GM23338 (cell line): ENCODE results near the gene HABP4. TPM values are rescaled to one million over a fixed set of nuclear protein-coding genes. Genes with fewer than 3 reads are reported as not detected.

Source experiments
- ATAC-seq: fragments of 200-7000 bp; cut with Tn5 transposase; 3 replicates; pipeline ENCODE4 v1.9.1; 2020
- DNase-seq: peaks from one replicate; pipeline ENCODE4 v3.0.0-alpha.2; 2015; ENCODE audit warnings: low spot score
- H2AFZ ChIP-seq: fragments of 200-600 bp; sonication (generic); 2 replicates; pipeline ENCODE4 v1.8.0; 2016; ENCODE audit warnings: antibody characterized with exemption, mild to moderate bottlenecking, moderate library complexity
- H3F3A ChIP-seq: fragments of 200-600 bp; sonication (generic); replicated peaks from 2 replicates; pipeline ENCODE4 v1.8.0; 2017; ENCODE audit warnings: antibody characterized with exemption, mixed run types, low read depth
- H3K27ac ChIP-seq: fragments of 200-600 bp; sonication (generic); 2 replicates; pipeline ENCODE4 v1.6.1; 2016; ENCODE audit warnings: low read depth
- H3K27me3 ChIP-seq: fragments of 200-600 bp; sonication (generic); 2 replicates; pipeline ENCODE4 v1.8.0; 2016; ENCODE audit warnings: mild to moderate bottlenecking, mixed run types, moderate library complexity; ENCODE audit not compliant: insufficient read depth
- H3K36me3 ChIP-seq: fragments of 200-600 bp; sonication (generic); 2 replicates; pipeline ENCODE4 v1.8.0; 2016; ENCODE audit warnings: mild to moderate bottlenecking; ENCODE audit not compliant: insufficient read depth
- H3K4me1 ChIP-seq: fragments of 200-600 bp; sonication (generic); 2 replicates; pipeline ENCODE4 v1.8.0; 2016; ENCODE audit warnings: mild to moderate bottlenecking, moderate library complexity; ENCODE audit not compliant: insufficient read depth
- H3K4me2 ChIP-seq: fragments of 200-600 bp; sonication (generic); 2 replicates; pipeline ENCODE4 v1.7.1; 2017; ENCODE audit warnings: mixed run types
- H3K4me3 ChIP-seq: fragments of 200-600 bp; sonication (generic); 2 replicates; pipeline ENCODE4 v1.6.1; 2016; ENCODE audit warnings: mixed run types
- H3K79me2 ChIP-seq: fragments of 200-600 bp; sonication (generic); replicated peaks from 2 replicates; pipeline ENCODE4 v1.8.0; 2017; ENCODE audit warnings: mild to moderate bottlenecking; ENCODE audit not compliant: insufficient read depth
- H3K9me2 ChIP-seq: fragments of 200-600 bp; sonication (generic); 2 replicates; pipeline ENCODE4 v1.8.0; 2017; ENCODE audit not compliant: insufficient read depth
- H4K20me1 ChIP-seq: fragments of 200-600 bp; sonication (generic); replicated peaks from 2 replicates; pipeline ENCODE4 v1.8.0; 2017; ENCODE audit warnings: mild to moderate bottlenecking; ENCODE audit not compliant: insufficient read depth
- H3K27ac Mint-ChIP-seq: 2 replicates; pipeline ENCODE4 v1.8.0; 2020; ENCODE audit warnings: inconsistent platforms, mild to moderate bottlenecking, moderate library complexity, mixed read lengths
- H3K27me3 Mint-ChIP-seq: 3 replicates; pipeline ENCODE4 v1.8.0; 2022; ENCODE audit warnings: low read depth, mild to moderate bottlenecking, moderate library complexity, mixed read lengths, inconsistent platforms; ENCODE audit not compliant: insufficient read depth, poor library complexity
- H3K36me3 Mint-ChIP-seq: 3 replicates; pipeline ENCODE4 v1.8.0; 2021; ENCODE audit warnings: low read depth, mild to moderate bottlenecking, inconsistent platforms, moderate library complexity, mixed read lengths
- H3K4me1 Mint-ChIP-seq: 3 replicates; pipeline ENCODE4 v1.8.0; 2020; ENCODE audit warnings: mild to moderate bottlenecking, inconsistent platforms, mixed read lengths
- H3K4me3 Mint-ChIP-seq: 3 replicates; pipeline ENCODE4 v1.8.0; 2021; ENCODE audit warnings: moderate library complexity, mild to moderate bottlenecking, inconsistent platforms, mixed read lengths
- H3K9me3 Mint-ChIP-seq: 3 replicates; pipeline ENCODE4 v1.8.0; 2020; ENCODE audit warnings: moderate library complexity, mild to moderate bottlenecking, inconsistent platforms, mixed read lengths
- CREB1 ChIP-seq: fragments of 250-450 bp; sonication (Bioruptor Pico); IDR thresholded peaks from 2 replicates; pipeline ENCODE4 v1.5.0; 2020; ENCODE audit warnings: low read depth, mild to moderate bottlenecking, moderate library complexity
- EZH2 ChIP-seq: fragments of 200-600 bp; sonication (generic); IDR thresholded peaks from one replicate; pipeline ENCODE4 v1.8.0; 2017; ENCODE audit warnings: antibody characterized with exemption, mild to moderate bottlenecking, low read depth; ENCODE audit not compliant: unreplicated experiment
- EZH2phosphoT487 ChIP-seq: fragments of 200-600 bp; sonication (generic); IDR thresholded peaks from one replicate; pipeline ENCODE4 v1.8.1; 2018; ENCODE audit warnings: antibody characterized with exemption; ENCODE audit not compliant: unreplicated experiment
- NANOG ChIP-seq: IDR thresholded peaks from 2 replicates; pipeline ENCODE4 v1.6.1; 2016; ENCODE audit warnings: antibody characterized with exemption, borderline replicate concordance
- POLR2AphosphoS5 ChIP-seq: IDR thresholded peaks from 2 replicates; pipeline ENCODE4 v1.6.1; 2016; ENCODE audit warnings: antibody characterized with exemption, low read depth
- STAT1 ChIP-seq: IDR thresholded peaks from one replicate; pipeline ENCODE4 v1.6.1; 2016; ENCODE audit warnings: antibody characterized with exemption; ENCODE audit not compliant: unreplicated experiment
- ZNF114 ChIP-seq: fragments of 250-450 bp; sonication (Bioruptor Pico); IDR thresholded peaks from 2 replicates; pipeline ENCODE4 v1.5.0; 2020; ENCODE audit warnings: mild to moderate bottlenecking, moderate library complexity
- ZNF331 ChIP-seq: fragments of 250-450 bp; sonication (Bioruptor Pico); IDR thresholded peaks from 2 replicates; pipeline ENCODE4 v1.5.0; 2020; ENCODE audit warnings: low read depth, mild to moderate bottlenecking, moderate library complexity
- polyA plus RNA-seq: library from polyadenylated mRNA; unstranded; fragments of >200 nt; fragmentation: Nextera tagmentation; extraction: Ambion mirVana; gene quantifications from 2 replicates; pipeline ENCODE4 v1.2.1, GENCODE V29; 2016
- total RNA-seq: library from RNA; depleted of rRNA; stranded (reverse); fragments of >200 nt; shearing (Covaris generic); gene quantifications from 2 replicates; pipeline ENCODE4 v1.2.3, GENCODE V29; 2014
- TF ChIP-seq, protein P1 (sequence below): fragments of 250-450 bp; sonication (Bioruptor Pico); IDR thresholded peaks from 2 replicates; pipeline ENCODE4 v1.5.0; 2020; ENCODE audit warnings: mild to moderate bottlenecking, moderate library complexity
- TF ChIP-seq, protein P2 (sequence below): IDR thresholded peaks from one replicate; pipeline ENCODE4 v1.6.1; 2018; ENCODE audit warnings: antibody characterized with exemption; ENCODE audit not compliant: unreplicated experiment
- TF ChIP-seq, protein P3 (sequence below), 2 experiments: fragments of 200-600 bp in 1 of 2; sonication (generic) in 1 of 2; conservative IDR thresholded peaks; 2 replicates each; pipeline versions ENCODE4 v1.5.1 to v1.6.1; 2016 to 2017; ENCODE audit warnings: antibody characterized with exemption in 2 of 2, low read depth in 2 of 2, mild to moderate bottlenecking in 2 of 2, moderate library complexity in 1 of 2

The HABP4 gene
- total and polyA plus RNA-seq, 2 experiments from 2014 or later, result 8.8 to 9.9 TPM

DNA sequence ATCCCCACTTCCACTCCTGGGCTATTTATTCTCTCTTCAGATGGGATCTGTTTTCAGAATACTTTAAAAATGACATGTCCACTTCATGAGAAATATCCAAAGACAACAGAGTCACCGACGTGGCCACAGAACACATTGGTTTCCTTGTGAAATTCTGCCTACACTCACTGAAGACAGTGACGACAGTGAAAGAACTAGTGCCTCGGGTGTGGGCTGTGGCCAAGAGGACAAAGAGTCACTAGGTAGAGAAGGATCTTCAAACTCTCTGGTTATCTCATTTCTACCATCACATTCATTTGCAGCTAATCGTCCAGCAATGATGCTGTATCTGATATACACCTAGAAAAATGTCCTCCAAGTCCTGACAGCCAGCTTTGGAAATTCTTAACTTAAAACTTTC, 59.1 kb downstream of the HABP4 start:
- ATAC-seq, result no peak
- Mint-ChIP-seq H3K27me3 (peaks cover 5% of the 10 kb centered on the region), H3K27ac (peak overlapping the region; percentile 95; the same call in 1 of the 2 replicates), H3K9me3 (no peaks in the 10 kb centered on the region), H3K4me3 (no peak overlapping the region), H3K36me3 (peaks cover 35% of the 10 kb centered on the region), H3K4me1 (peaks cover 17% of the 10 kb centered on the region)
- no peak overlapping the region for H3K27ac ChIP-seq
- peaks cover 31% of the 10 kb centered on the region for H3K4me1 ChIP-seq
- no peaks in the 10 kb centered on the region for H3K27me3 ChIP-seq
- H3K36me3 ChIP-seq, result no peaks in the 10 kb centered on the region
- no peaks in the 10 kb centered on the region for H3K9me2 ChIP-seq
- TF ChIP-seq, protein P1, sequence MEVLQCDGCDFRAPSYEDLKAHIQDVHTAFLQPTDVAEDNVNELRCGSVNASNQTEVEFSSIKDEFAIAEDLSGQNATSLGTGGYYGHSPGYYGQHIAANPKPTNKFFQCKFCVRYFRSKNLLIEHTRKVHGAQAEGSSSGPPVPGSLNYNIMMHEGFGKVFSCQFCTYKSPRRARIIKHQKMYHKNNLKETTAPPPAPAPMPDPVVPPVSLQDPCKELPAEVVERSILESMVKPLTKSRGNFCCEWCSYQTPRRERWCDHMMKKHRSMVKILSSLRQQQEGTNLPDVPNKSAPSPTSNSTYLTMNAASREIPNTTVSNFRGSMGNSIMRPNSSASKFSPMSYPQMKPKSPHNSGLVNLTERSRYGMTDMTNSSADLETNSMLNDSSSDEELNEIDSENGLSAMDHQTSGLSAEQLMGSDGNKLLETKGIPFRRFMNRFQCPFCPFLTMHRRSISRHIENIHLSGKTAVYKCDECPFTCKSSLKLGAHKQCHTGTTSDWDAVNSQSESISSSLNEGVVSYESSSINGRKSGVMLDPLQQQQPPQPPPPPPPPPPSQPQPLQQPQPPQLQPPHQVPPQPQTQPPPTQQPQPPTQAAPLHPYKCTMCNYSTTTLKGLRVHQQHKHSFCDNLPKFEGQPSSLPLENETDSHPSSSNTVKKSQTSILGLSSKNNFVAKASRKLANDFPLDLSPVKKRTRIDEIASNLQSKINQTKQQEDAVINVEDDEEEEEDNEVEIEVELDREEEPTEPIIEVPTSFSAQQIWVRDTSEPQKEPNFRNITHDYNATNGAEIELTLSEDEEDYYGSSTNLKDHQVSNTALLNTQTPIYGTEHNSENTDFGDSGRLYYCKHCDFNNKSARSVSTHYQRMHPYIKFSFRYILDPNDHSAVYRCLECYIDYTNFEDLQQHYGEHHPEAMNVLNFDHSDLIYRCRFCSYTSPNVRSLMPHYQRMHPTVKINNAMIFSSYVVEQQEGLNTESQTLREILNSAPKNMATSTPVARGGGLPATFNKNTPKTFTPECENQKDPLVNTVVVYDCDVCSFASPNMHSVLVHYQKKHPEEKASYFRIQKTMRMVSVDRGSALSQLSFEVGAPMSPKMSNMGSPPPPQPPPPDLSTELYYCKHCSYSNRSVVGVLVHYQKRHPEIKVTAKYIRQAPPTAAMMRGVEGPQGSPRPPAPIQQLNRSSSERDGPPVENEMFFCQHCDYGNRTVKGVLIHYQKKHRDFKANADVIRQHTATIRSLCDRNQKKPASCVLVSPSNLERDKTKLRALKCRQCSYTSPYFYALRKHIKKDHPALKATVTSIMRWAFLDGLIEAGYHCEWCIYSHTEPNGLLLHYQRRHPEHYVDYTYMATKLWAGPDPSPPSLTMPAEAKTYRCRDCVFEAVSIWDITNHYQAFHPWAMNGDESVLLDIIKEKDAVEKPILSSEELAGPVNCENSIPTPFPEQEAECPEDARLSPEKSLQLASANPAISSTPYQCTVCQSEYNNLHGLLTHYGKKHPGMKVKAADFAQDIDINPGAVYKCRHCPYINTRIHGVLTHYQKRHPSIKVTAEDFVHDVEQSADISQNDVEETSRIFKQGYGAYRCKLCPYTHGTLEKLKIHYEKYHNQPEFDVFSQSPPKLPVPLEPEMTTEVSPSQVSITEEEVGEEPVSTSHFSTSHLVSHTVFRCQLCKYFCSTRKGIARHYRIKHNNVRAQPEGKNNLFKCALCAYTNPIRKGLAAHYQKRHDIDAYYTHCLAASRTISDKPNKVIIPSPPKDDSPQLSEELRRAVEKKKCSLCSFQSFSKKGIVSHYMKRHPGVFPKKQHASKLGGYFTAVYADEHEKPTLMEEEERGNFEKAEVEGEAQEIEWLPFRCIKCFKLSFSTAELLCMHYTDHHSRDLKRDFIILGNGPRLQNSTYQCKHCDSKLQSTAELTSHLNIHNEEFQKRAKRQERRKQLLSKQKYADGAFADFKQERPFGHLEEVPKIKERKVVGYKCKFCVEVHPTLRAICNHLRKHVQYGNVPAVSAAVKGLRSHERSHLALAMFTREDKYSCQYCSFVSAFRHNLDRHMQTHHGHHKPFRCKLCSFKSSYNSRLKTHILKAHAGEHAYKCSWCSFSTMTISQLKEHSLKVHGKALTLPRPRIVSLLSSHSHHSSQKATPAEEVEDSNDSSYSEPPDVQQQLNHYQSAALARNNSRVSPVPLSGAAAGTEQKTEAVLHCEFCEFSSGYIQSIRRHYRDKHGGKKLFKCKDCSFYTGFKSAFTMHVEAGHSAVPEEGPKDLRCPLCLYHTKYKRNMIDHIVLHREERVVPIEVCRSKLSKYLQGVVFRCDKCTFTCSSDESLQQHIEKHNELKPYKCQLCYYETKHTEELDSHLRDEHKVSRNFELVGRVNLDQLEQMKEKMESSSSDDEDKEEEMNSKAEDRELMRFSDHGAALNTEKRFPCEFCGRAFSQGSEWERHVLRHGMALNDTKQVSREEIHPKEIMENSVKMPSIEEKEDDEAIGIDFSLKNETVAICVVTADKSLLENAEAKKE (CRISPR knock-in tag), result no peak
- TF ChIP-seq, protein P2, sequence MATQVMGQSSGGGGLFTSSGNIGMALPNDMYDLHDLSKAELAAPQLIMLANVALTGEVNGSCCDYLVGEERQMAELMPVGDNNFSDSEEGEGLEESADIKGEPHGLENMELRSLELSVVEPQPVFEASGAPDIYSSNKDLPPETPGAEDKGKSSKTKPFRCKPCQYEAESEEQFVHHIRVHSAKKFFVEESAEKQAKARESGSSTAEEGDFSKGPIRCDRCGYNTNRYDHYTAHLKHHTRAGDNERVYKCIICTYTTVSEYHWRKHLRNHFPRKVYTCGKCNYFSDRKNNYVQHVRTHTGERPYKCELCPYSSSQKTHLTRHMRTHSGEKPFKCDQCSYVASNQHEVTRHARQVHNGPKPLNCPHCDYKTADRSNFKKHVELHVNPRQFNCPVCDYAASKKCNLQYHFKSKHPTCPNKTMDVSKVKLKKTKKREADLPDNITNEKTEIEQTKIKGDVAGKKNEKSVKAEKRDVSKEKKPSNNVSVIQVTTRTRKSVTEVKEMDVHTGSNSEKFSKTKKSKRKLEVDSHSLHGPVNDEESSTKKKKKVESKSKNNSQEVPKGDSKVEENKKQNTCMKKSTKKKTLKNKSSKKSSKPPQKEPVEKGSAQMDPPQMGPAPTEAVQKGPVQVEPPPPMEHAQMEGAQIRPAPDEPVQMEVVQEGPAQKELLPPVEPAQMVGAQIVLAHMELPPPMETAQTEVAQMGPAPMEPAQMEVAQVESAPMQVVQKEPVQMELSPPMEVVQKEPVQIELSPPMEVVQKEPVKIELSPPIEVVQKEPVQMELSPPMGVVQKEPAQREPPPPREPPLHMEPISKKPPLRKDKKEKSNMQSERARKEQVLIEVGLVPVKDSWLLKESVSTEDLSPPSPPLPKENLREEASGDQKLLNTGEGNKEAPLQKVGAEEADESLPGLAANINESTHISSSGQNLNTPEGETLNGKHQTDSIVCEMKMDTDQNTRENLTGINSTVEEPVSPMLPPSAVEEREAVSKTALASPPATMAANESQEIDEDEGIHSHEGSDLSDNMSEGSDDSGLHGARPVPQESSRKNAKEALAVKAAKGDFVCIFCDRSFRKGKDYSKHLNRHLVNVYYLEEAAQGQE, result no peak
- TF ChIP-seq ZNF114 (CRISPR knock-in tag) (no peak), EZH2 (no peak), ZNF331 (CRISPR knock-in tag) (no peak), CREB1 (no peak), STAT1 (no peak), POLR2AphosphoS5 (no peak), EZH2phosphoT487 (no peak), NANOG (no peak)
- TF ChIP-seq, protein P3, sequence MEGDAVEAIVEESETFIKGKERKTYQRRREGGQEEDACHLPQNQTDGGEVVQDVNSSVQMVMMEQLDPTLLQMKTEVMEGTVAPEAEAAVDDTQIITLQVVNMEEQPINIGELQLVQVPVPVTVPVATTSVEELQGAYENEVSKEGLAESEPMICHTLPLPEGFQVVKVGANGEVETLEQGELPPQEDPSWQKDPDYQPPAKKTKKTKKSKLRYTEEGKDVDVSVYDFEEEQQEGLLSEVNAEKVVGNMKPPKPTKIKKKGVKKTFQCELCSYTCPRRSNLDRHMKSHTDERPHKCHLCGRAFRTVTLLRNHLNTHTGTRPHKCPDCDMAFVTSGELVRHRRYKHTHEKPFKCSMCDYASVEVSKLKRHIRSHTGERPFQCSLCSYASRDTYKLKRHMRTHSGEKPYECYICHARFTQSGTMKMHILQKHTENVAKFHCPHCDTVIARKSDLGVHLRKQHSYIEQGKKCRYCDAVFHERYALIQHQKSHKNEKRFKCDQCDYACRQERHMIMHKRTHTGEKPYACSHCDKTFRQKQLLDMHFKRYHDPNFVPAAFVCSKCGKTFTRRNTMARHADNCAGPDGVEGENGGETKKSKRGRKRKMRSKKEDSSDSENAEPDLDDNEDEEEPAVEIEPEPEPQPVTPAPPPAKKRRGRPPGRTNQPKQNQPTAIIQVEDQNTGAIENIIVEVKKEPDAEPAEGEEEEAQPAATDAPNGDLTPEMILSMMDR (conservative IDR thresholded peaks at IDR 0.05; ENCODE audit: low read depth in 2 of 2), result no peak
- H3F3A ChIP-seq, result 0 out of 2 replicates have a peak, but pooled peaks cover 2% of the 10 kb centered on the region
- H3K4me2 ChIP-seq, result no peak overlapping the region
- H4K20me1 ChIP-seq, result no peaks in the 10 kb centered on the region
- H3K4me3 ChIP-seq, result no peak overlapping the region
- H2AFZ ChIP-seq, result no peak overlapping the region
- DNase-seq, result no peak
- no peaks in the 10 kb centered on the region for H3K79me2 ChIP-seq
